Nephron progenitor cell (in vitro differentiated cells): ENCODE data around the gene WDR72.
A peak's percentile ranks its signal among the peaks of the same experiment; 100 is the strongest.

Experiments
- DNase-seq: peaks from one replicate; pipeline ENCODE4 v3.0.0; 2021
- H3K27ac Mint-ChIP-seq: 2 replicates; pipeline ENCODE4 v1.8.0; 2021; ENCODE audit warnings: mild to moderate bottlenecking, moderate library complexity, mixed read lengths
- H3K27me3 Mint-ChIP-seq: 2 replicates; pipeline ENCODE4 v1.8.0; 2021; ENCODE audit warnings: mild to moderate bottlenecking, low read depth, mixed read lengths; ENCODE audit not compliant: poor library complexity
- H3K36me3 Mint-ChIP-seq: 2 replicates; pipeline ENCODE4 v1.8.0; 2021; ENCODE audit warnings: low read depth, mixed read lengths
- H3K4me1 Mint-ChIP-seq: 2 replicates; pipeline ENCODE4 v1.8.0; 2021; ENCODE audit warnings: mixed read lengths
- H3K4me3 Mint-ChIP-seq: 2 replicates; pipeline ENCODE4 v1.8.0; 2021; ENCODE audit warnings: mild to moderate bottlenecking, moderate library complexity, mixed read lengths
- H3K9me3 Mint-ChIP-seq: 2 replicates; pipeline ENCODE4 v1.8.0; 2021; ENCODE audit warnings: mild to moderate bottlenecking, moderate library complexity, mixed read lengths
- CTCF ChIP-seq: fragments of 200-600 bp; sonication (generic); IDR thresholded peaks from 2 replicates; pipeline ENCODE4 v1.5.0; 2021; ENCODE audit warnings: antibody characterized with exemption

The WDR72 gene

GRCh38 chr15:53618461-53618860, 141.0 kb downstream of the WDR72 start:
- no peaks in the 10 kb centered on the region for H3K36me3 Mint-ChIP-seq
- H3K27ac Mint-ChIP-seq, result no peak overlapping the region
- TF ChIP-seq CTCF, result no peak
- H3K27me3 Mint-ChIP-seq, result no peaks in the 10 kb centered on the region
- no peak overlapping the region for H3K4me3 Mint-ChIP-seq
- DNase-seq, result no peak
- no peaks in the 10 kb centered on the region for H3K9me3 Mint-ChIP-seq
- H3K4me1 Mint-ChIP-seq, result peaks cover 8% of the 10 kb centered on the region

GRCh38 chr15:53611145-53611920, 148.1 kb downstream of the WDR72 start:
- no peak for TF ChIP-seq CTCF
- H3K27ac Mint-ChIP-seq, result no peak overlapping the region
- H3K4me1 Mint-ChIP-seq, result no peaks in the 10 kb centered on the region
- peaks cover 9% of the 10 kb centered on the region for H3K27me3 Mint-ChIP-seq
- DNase-seq, result no peak
- H3K36me3 Mint-ChIP-seq, result no peaks in the 10 kb centered on the region
- no peak overlapping the region for H3K4me3 Mint-ChIP-seq
- H3K9me3 Mint-ChIP-seq, result no peaks in the 10 kb centered on the region

- no peaks in the 10 kb centered on the region for H3K27me3 Mint-ChIP-seq
- H3K27ac Mint-ChIP-seq, result no peak overlapping the region
- H3K4me1 Mint-ChIP-seq, result peaks cover 33% of the 10 kb centered on the region
- H3K4me3 Mint-ChIP-seq, result no peak overlapping the region
- TF ChIP-seq CTCF, result no peak
- no peak for DNase-seq
- H3K9me3 Mint-ChIP-seq, result no peaks in the 10 kb centered on the region
- H3K36me3 Mint-ChIP-seq, result no peaks in the 10 kb centered on the region
These were observed 168.4 kb downstream of the WDR72 start for GRCh38 chr15:53591041-53591440.

GRCh38 chr15:53590380-53590779, 169.1 kb downstream of the WDR72 start:
- H3K36me3 Mint-ChIP-seq, result no peaks in the 10 kb centered on the region
- H3K4me1 Mint-ChIP-seq, result peaks cover 33% of the 10 kb centered on the region
- H3K9me3 Mint-ChIP-seq, result peaks cover 3% of the 10 kb centered on the region
- no peak overlapping the region for H3K27ac Mint-ChIP-seq
- H3K27me3 Mint-ChIP-seq, result no peaks in the 10 kb centered on the region
- H3K4me3 Mint-ChIP-seq, result no peak overlapping the region
- TF ChIP-seq CTCF, result no peak
- DNase-seq, result no peak

GRCh38 chr15:53589520-53590057, 169.9 kb downstream of the WDR72 start:
- peaks cover 3% of the 10 kb centered on the region for H3K9me3 Mint-ChIP-seq
- peaks cover 37% of the 10 kb centered on the region for H3K4me1 Mint-ChIP-seq
- H3K4me3 Mint-ChIP-seq, result no peak overlapping the region
- no peak overlapping the region for H3K27ac Mint-ChIP-seq
- no peaks in the 10 kb centered on the region for H3K27me3 Mint-ChIP-seq
- DNase-seq, result no peak
- H3K36me3 Mint-ChIP-seq, result no peaks in the 10 kb centered on the region
- no peak for TF ChIP-seq CTCF

- no peaks in the 10 kb centered on the region for H3K27me3 Mint-ChIP-seq
- H3K4me1 Mint-ChIP-seq, result peaks cover 43% of the 10 kb centered on the region
- no peaks in the 10 kb centered on the region for H3K36me3 Mint-ChIP-seq
- no peak overlapping the region for H3K4me3 Mint-ChIP-seq
- TF ChIP-seq CTCF, result no peak
- H3K27ac Mint-ChIP-seq, result peak overlapping the region; percentile 27
- peaks cover 3% of the 10 kb centered on the region for H3K9me3 Mint-ChIP-seq
- no peak for DNase-seq
These were observed 170.7 kb downstream of the WDR72 start for GRCh38 chr15:53588773-53589172.
